ENCODE measurements around the gene CD44.

The CD44 gene

DNA sequence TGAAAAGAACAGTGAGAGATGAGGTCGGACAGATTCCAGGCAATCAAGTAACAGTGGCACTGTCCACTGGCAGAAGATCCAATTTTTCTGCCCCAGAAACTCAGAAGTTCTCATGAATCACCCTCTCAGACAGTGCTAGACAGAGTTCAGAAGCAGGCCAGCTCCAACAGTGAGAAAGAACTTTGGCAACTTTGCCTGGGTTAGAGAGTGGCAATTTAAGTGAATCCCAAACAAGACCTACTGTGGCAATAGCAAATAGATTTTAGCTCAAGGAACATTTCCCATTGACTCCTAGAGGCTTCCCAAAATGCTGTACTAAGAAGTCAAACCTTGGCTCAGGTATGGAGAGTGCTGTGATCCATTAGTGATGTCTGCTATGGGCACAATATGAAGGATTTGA, 12.3 kb downstream of the CD44 start:
- Histone ChIP-seq H3K36me3 (ENCODE audit: low read length) (no peaks in the 10 kb centered on the region), H4K20me1 (ENCODE audit: low read depth, low read length) (no peaks in the 10 kb centered on the region)

DNA sequence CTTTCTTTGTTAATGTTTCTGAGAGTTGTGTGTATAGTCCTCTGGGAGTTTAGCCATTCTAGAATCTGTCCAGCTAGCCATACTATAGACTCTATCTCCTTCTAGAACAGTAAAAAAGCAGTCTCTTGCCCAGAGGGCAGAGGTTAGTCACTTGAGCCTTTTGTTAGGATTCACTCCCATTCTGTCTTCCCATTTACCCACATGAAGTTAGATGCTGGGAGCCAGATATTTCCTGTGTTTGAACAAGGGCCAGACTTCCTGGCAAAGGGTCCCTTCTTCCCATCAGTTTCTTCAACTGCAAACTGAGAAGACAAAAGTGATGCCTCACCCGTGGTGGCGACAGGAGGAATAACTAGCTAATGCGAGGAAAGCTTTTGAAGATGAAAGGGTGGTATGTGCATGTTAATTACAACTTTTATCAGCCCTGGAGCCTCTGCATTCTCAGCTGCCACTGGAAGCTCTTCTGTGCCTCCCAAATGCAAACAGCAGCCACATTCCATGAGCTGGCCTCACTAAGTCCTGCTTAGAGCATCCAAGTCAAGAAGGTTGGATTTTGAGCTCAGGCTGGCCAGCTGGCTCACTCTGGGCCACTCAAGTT, 12.8 kb downstream of the CD44 start:
- Histone ChIP-seq H3K9me2 (replicated peaks; ENCODE audit: insufficient read depth, low read length) (no peaks in the 10 kb centered on the region), H3K4me3 (ENCODE audit: insufficient read depth, low read length, poor library complexity, severe bottlenecking) (no peak overlapping the region), H3K79me2 (ENCODE audit: insufficient read depth, low read length) (no peaks in the 10 kb centered on the region), H3K27me3 (ENCODE audit: low read length) (no peaks in the 10 kb centered on the region), H4K20me1 (ENCODE audit: low read depth, low read length) (no peaks in the 10 kb centered on the region), H3K9me3 (ENCODE audit: insufficient read depth, low read length) (no peaks in the 10 kb centered on the region), H2AFZ (ENCODE audit: low read depth, low read length, severe bottlenecking) (no peak overlapping the region), H3K9ac (ENCODE audit: low read length) (no peak overlapping the region), H3K36me3 (ENCODE audit: low read length) (no peaks in the 10 kb centered on the region), H3K27ac (ENCODE audit: low read depth, low read length) (no peak overlapping the region), H3K4me2 (ENCODE audit: low read depth, low read length, poor library complexity, severe bottlenecking) (no peak overlapping the region), H3F3A (ENCODE audit: insufficient read depth) (no peaks in the 10 kb centered on the region)
- TF ChIP-seq EZH2phosphoT487 (conservative IDR thresholded peaks at IDR 0.05; ENCODE audit: low read length) = no peak
- TF ChIP-seq, protein P1, sequence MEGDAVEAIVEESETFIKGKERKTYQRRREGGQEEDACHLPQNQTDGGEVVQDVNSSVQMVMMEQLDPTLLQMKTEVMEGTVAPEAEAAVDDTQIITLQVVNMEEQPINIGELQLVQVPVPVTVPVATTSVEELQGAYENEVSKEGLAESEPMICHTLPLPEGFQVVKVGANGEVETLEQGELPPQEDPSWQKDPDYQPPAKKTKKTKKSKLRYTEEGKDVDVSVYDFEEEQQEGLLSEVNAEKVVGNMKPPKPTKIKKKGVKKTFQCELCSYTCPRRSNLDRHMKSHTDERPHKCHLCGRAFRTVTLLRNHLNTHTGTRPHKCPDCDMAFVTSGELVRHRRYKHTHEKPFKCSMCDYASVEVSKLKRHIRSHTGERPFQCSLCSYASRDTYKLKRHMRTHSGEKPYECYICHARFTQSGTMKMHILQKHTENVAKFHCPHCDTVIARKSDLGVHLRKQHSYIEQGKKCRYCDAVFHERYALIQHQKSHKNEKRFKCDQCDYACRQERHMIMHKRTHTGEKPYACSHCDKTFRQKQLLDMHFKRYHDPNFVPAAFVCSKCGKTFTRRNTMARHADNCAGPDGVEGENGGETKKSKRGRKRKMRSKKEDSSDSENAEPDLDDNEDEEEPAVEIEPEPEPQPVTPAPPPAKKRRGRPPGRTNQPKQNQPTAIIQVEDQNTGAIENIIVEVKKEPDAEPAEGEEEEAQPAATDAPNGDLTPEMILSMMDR (IDR thresholded peaks at IDR 0.05; ENCODE audit: insufficient read depth, low read length, poor library complexity, severe bottlenecking) = no peak

More for the DNA sequence above, 12.3 kb downstream of the CD44 start:
- Histone ChIP-seq H3K79me2 (ENCODE audit: insufficient read depth, low read length) (no peaks in the 10 kb centered on the region), H3K4me3 (ENCODE audit: insufficient read depth, low read length, poor library complexity, severe bottlenecking) (no peak overlapping the region), H3K4me2 (ENCODE audit: low read depth, low read length, poor library complexity, severe bottlenecking) (no peak overlapping the region), H3K9me3 (ENCODE audit: insufficient read depth, low read length) (no peaks in the 10 kb centered on the region), H3K9ac (ENCODE audit: low read length) (no peak overlapping the region), H2AFZ (ENCODE audit: low read depth, low read length, severe bottlenecking) (no peak overlapping the region), H3K9me2 (replicated peaks; ENCODE audit: insufficient read depth, low read length) (no peaks in the 10 kb centered on the region), H3K27me3 (ENCODE audit: low read length) (no peaks in the 10 kb centered on the region), H3F3A (ENCODE audit: insufficient read depth) (no peaks in the 10 kb centered on the region), H3K27ac (ENCODE audit: low read depth, low read length) (no peak overlapping the region)
- TF ChIP-seq EZH2phosphoT487 (conservative IDR thresholded peaks at IDR 0.05; ENCODE audit: low read length) = no peak

DNA sequence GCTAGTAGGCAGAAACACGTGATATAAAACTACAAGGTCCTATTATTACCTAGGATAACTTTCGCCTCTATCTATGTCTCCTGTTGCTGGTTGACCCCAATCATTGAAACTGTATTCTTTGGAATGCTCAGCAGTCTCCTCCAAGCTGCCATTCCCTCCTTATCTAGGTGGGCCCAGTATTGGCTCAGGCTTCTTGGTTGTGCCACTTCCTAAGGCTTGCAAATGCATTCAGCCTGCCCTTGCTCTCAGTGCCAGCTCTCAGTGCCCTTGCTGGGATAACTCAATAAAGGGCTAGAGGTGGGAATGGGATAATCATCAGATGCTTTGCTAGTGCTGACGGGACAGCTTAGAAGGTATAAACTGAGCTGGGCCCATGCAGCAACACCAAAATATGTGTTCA, 13.6 kb downstream of the CD44 start:
- Histone ChIP-seq H3K4me2 (ENCODE audit: low read depth, low read length, poor library complexity, severe bottlenecking) (no peak overlapping the region), H3K9ac (ENCODE audit: low read length) (no peak overlapping the region), H3K9me3 (ENCODE audit: insufficient read depth, low read length) (no peaks in the 10 kb centered on the region), H3K4me3 (ENCODE audit: insufficient read depth, low read length, poor library complexity, severe bottlenecking) (no peak overlapping the region), H4K20me1 (ENCODE audit: low read depth, low read length) (no peaks in the 10 kb centered on the region), H3K36me3 (ENCODE audit: low read length) (no peaks in the 10 kb centered on the region), H3K27ac (ENCODE audit: low read depth, low read length) (no peak overlapping the region), H3K9me2 (replicated peaks; ENCODE audit: insufficient read depth, low read length) (no peaks in the 10 kb centered on the region), H3K79me2 (ENCODE audit: insufficient read depth, low read length) (no peaks in the 10 kb centered on the region), H3K27me3 (ENCODE audit: low read length) (no peaks in the 10 kb centered on the region), H2AFZ (ENCODE audit: low read depth, low read length, severe bottlenecking) (no peak overlapping the region), H3F3A (ENCODE audit: insufficient read depth) (no peaks in the 10 kb centered on the region)
- TF ChIP-seq EZH2phosphoT487 (conservative IDR thresholded peaks at IDR 0.05; ENCODE audit: low read length) = no peak
- TF ChIP-seq, protein P1 (IDR thresholded peaks at IDR 0.05; ENCODE audit: insufficient read depth, low read length, poor library complexity, severe bottlenecking) = no peak

DNA sequence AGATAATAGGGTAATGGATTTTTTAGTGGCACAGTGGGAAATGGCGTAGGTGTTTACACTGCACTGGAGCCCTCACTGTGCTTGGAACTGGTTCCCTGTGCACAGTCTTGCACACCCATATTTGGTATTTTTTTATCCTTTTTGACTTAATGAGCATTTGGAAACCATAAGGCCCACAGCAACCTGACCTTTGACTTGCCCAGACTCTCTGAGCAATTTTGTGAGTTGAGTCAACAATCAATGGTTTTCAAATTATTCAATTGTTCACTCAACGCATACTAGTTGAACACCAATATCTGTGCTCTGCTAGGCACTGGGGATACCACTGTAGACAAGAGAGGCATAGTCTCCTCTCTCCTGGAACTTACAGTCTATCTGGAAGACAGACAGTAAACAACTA, 14.3 kb downstream of the CD44 start:
- H3K9ac ChIP-seq (ENCODE audit: low read length) = no peak overlapping the region
- H2AFZ ChIP-seq (ENCODE audit: low read depth, low read length, severe bottlenecking) = no peak overlapping the region
- no peaks in the 10 kb centered on the region for H3K36me3 ChIP-seq (ENCODE audit: low read length)
- H3K9me3 ChIP-seq (ENCODE audit: insufficient read depth, low read length) = no peaks in the 10 kb centered on the region
- no peaks in the 10 kb centered on the region for H3K9me2 ChIP-seq (replicated peaks; ENCODE audit: insufficient read depth, low read length)
- no peaks in the 10 kb centered on the region for H3F3A ChIP-seq (ENCODE audit: insufficient read depth)
- no peaks in the 10 kb centered on the region for H3K27me3 ChIP-seq (ENCODE audit: low read length)
- no peak overlapping the region for H3K4me3 ChIP-seq (ENCODE audit: insufficient read depth, low read length, poor library complexity, severe bottlenecking)
- H4K20me1 ChIP-seq (ENCODE audit: low read depth, low read length) = no peaks in the 10 kb centered on the region
- TF ChIP-seq, protein P1 (IDR thresholded peaks at IDR 0.05; ENCODE audit: insufficient read depth, low read length, poor library complexity, severe bottlenecking) = no peak
- no peak for TF ChIP-seq EZH2phosphoT487 (conservative IDR thresholded peaks at IDR 0.05; ENCODE audit: low read length)
- H3K4me2 ChIP-seq (ENCODE audit: low read depth, low read length, poor library complexity, severe bottlenecking) = no peak overlapping the region
- H3K27ac ChIP-seq (ENCODE audit: low read depth, low read length) = no peak overlapping the region
- H3K79me2 ChIP-seq (ENCODE audit: insufficient read depth, low read length) = no peaks in the 10 kb centered on the region

All from SU-DHL-6 (cell line).